Rectal smooth muscle tissue (tissue), 1 donor: ENCODE data around the gene RPLP2.

Experiments used
- H3K27ac ChIP-seq: one replicate; pipeline ENCODE4 v1.7.0; 2013; ENCODE audit warnings: low read depth, low read length, inconsistent platforms
- H3K27me3 ChIP-seq: one replicate; pipeline ENCODE4 v1.7.0; 2013; ENCODE audit warnings: low read length; ENCODE audit not compliant: control insufficient read depth, insufficient read depth
- H3K36me3 ChIP-seq: one replicate; pipeline ENCODE4 v1.7.0; 2013; ENCODE audit warnings: low read length; ENCODE audit not compliant: control insufficient read depth, insufficient read depth
- H3K4me1 ChIP-seq: one replicate; pipeline ENCODE4 v1.7.0; 2013; ENCODE audit warnings: low read length; ENCODE audit not compliant: control insufficient read depth, insufficient read depth
- H3K4me3 ChIP-seq: one replicate; pipeline ENCODE4 v1.7.0; 2013; ENCODE audit warnings: low read length
- H3K9ac ChIP-seq: one replicate; pipeline ENCODE4 v1.7.0; 2013; ENCODE audit warnings: low read length

The RPLP2 gene

GRCh38 chr11:777288-778255 lies 32.2 kb upstream of the RPLP2 start, which contains the start of gene GATD1:
Gene GATD1 (minus strand): TSS chr11:777487. CDS start chr11:777462, 25 bp downstream.
- peak within 1 kb of the TSS; percentile 80 for H3K27ac ChIP-seq
- peak within 1 kb of the TSS; percentile 53 for H3K9ac ChIP-seq
- no peaks in the 10 kb centered on the region for H3K27me3 ChIP-seq
- H3K4me3 ChIP-seq, result peak within 1 kb of the TSS; percentile 82
- H3K4me1 ChIP-seq, result peaks cover 2% of the 10 kb centered on the region
- peaks cover 2% of the 10 kb centered on the region for H3K36me3 ChIP-seq

- no peak overlapping the region for H3K27ac ChIP-seq
- H3K4me1 ChIP-seq, result peaks cover 5% of the 10 kb centered on the region
- no peaks in the 10 kb centered on the region for H3K27me3 ChIP-seq
- no peak overlapping the region for H3K4me3 ChIP-seq
- H3K9ac ChIP-seq, result no peak overlapping the region
- no peaks in the 10 kb centered on the region for H3K36me3 ChIP-seq
These were observed 30.5 kb upstream of the RPLP2 start for GRCh38 chr11:778976-779954.

- H3K36me3 ChIP-seq, result no peaks in the 10 kb centered on the region
These were observed 29.7 kb upstream of the RPLP2 start for GRCh38 chr11:779955-780532.

GRCh38 chr11:782264-783174 lies 27.2 kb upstream of the RPLP2 start:
- H3K27ac ChIP-seq, result no peak overlapping the region
- peaks cover 3% of the 10 kb centered on the region for H3K4me1 ChIP-seq
- H3K36me3 ChIP-seq, result no peaks in the 10 kb centered on the region
- H3K4me3 ChIP-seq, result no peak overlapping the region
- H3K9ac ChIP-seq, result no peak overlapping the region
- no peaks in the 10 kb centered on the region for H3K27me3 ChIP-seq

More at GRCh38 chr11:779955-780532, 29.7 kb upstream of the RPLP2 start:
- Histone ChIP-seq H3K4me1 (peaks cover 5% of the 10 kb centered on the region), H3K27me3 (no peaks in the 10 kb centered on the region), H3K4me3 (no peak overlapping the region), H3K9ac (no peak overlapping the region), H3K27ac (no peak overlapping the region)

- Histone ChIP-seq H3K36me3 (no peaks in the 10 kb centered on the region), H3K27ac (peak overlapping the region; percentile 43), H3K4me3 (no peak overlapping the region), H3K27me3 (no peaks in the 10 kb centered on the region), H3K9ac (no peak overlapping the region), H3K4me1 (peaks cover 3% of the 10 kb centered on the region)
These were observed 26.2 kb upstream of the RPLP2 start for GRCh38 chr11:783581-784015.

- peaks cover 6% of the 10 kb centered on the region for H3K27me3 ChIP-seq
- H3K4me3 ChIP-seq, result no peak overlapping the region
- no peak overlapping the region for H3K9ac ChIP-seq
- no peak overlapping the region for H3K27ac ChIP-seq
- no peaks in the 10 kb centered on the region for H3K36me3 ChIP-seq
- H3K4me1 ChIP-seq, result peaks cover 3% of the 10 kb centered on the region
These were observed 23.3 kb upstream of the RPLP2 start for GRCh38 chr11:786235-787083.

- no peaks in the 10 kb centered on the region for H3K36me3 ChIP-seq
- H3K27ac ChIP-seq, result no peak overlapping the region
- H3K4me1 ChIP-seq, result peaks cover 3% of the 10 kb centered on the region
- peaks cover 6% of the 10 kb centered on the region for H3K27me3 ChIP-seq
- H3K9ac ChIP-seq, result no peak overlapping the region
- no peak overlapping the region for H3K4me3 ChIP-seq
These were observed 22.6 kb upstream of the RPLP2 start for GRCh38 chr11:787084-787675.

- no peak overlapping the region for H3K4me3 ChIP-seq
These were observed 21.6 kb upstream of the RPLP2 start for GRCh38 chr11:788009-788640.

GRCh38 chr11:788953-789940 lies 20.5 kb upstream of the RPLP2 start:
- no peak overlapping the region for H3K9ac ChIP-seq
- H3K4me3 ChIP-seq, result no peak overlapping the region
- no peaks in the 10 kb centered on the region for H3K36me3 ChIP-seq
- H3K27ac ChIP-seq, result no peak overlapping the region
- H3K27me3 ChIP-seq, result peaks cover 6% of the 10 kb centered on the region
- H3K4me1 ChIP-seq, result no peaks in the 10 kb centered on the region

More at GRCh38 chr11:788009-788640, 21.6 kb upstream of the RPLP2 start:
- Histone ChIP-seq H3K4me1 (peaks cover 3% of the 10 kb centered on the region), H3K36me3 (no peaks in the 10 kb centered on the region), H3K27me3 (peaks cover 6% of the 10 kb centered on the region), H3K27ac (no peak overlapping the region), H3K9ac (no peak overlapping the region)
